Effector memory CD4-positive, alpha-beta T cell (primary cell): Measurements from ENCODE around the gene TLR1.
"Not testable (repeated sequence)": the region's sequence is repeated elsewhere in the genome, so short reads cannot be mapped to it uniquely, and the experiment has no call there.

Experiments used
- DNase-seq, 3 donors: peaks; one replicate each; pipeline ENCODE4 v3.0.0-alpha.2; 2020
- H3K27ac ChIP-seq: 2 replicates; pipeline ENCODE4 v1.7.0; 2013; ENCODE audit warnings: mild to moderate bottlenecking, low read length, moderate library complexity; ENCODE audit not compliant: insufficient read depth, poor library complexity, severe bottlenecking
- H3K27me3 ChIP-seq: replicated peaks from 2 replicates; pipeline ENCODE4 v1.7.0; 2013; ENCODE audit warnings: mild to moderate bottlenecking, low read length; ENCODE audit not compliant: insufficient read depth, control insufficient read depth, poor library complexity, severe bottlenecking
- H3K36me3 ChIP-seq: 2 replicates; pipeline ENCODE4 v1.7.0; 2013; ENCODE audit warnings: mild to moderate bottlenecking, low read length, moderate library complexity; ENCODE audit not compliant: control insufficient read depth, insufficient read depth
- H3K4me1 ChIP-seq: 2 replicates; pipeline ENCODE4 v1.7.0; 2013; ENCODE audit warnings: low read length, mild to moderate bottlenecking; ENCODE audit not compliant: control insufficient read depth, insufficient read depth, poor library complexity, severe bottlenecking
- H3K4me3 ChIP-seq: 2 replicates; pipeline ENCODE4 v1.7.0; 2013; ENCODE audit warnings: low read length, low read depth, mild to moderate bottlenecking; ENCODE audit not compliant: insufficient read depth, poor library complexity, severe bottlenecking
- H3K9me3 ChIP-seq: 2 replicates; pipeline ENCODE4 v1.7.0; 2013; ENCODE audit warnings: mild to moderate bottlenecking, low read length, moderate library complexity; ENCODE audit not compliant: control insufficient read depth

Gene TLR1

GRCh38 chr4:38806251-38806650 lies 1.7 kb upstream of the TLR1 start:
- peak overlapping the region; percentile 28 for H3K27ac ChIP-seq
- peaks cover 14% of the 10 kb centered on the region for H3K36me3 ChIP-seq
- not testable (repeated sequence) for H3K4me3 ChIP-seq, H3K9me3 ChIP-seq, H3K4me1 ChIP-seq, DNase-seq, H3K27me3 ChIP-seq

GRCh38 chr4:38805530-38806145 lies 1.0 kb upstream of the TLR1 start:
- H3K4me3 ChIP-seq: peak overlapping the region; percentile 45
- peaks cover 6% of the 10 kb centered on the region for H3K4me1 ChIP-seq
- peaks cover under 1% of the 10 kb centered on the region for H3K9me3 ChIP-seq
- H3K27ac ChIP-seq: peak overlapping the region; percentile 28
- no peak for DNase-seq
- H3K27me3 ChIP-seq: no peaks in the 10 kb centered on the region
- peaks cover 20% of the 10 kb centered on the region for H3K36me3 ChIP-seq

GRCh38 chr4:38803833-38804653 lies 548 bp downstream of the TLR1 start:
- H3K27ac ChIP-seq: peak overlapping the region; percentile 44
- DNase-seq: no peak
- peaks cover 6% of the 10 kb centered on the region for H3K4me1 ChIP-seq
- H3K36me3 ChIP-seq: peaks cover 36% of the 10 kb centered on the region
- H3K9me3 ChIP-seq: peaks cover 4% of the 10 kb centered on the region
- peak overlapping the region; percentile 50 for H3K4me3 ChIP-seq
- no peaks in the 10 kb centered on the region for H3K27me3 ChIP-seq

- no peak for DNase-seq
- H3K36me3 ChIP-seq: peaks cover 49% of the 10 kb centered on the region
- H3K27ac ChIP-seq: no peak overlapping the region
- H3K27me3 ChIP-seq: no peaks in the 10 kb centered on the region
- H3K4me1 ChIP-seq: peaks cover 6% of the 10 kb centered on the region
- peaks cover 4% of the 10 kb centered on the region for H3K9me3 ChIP-seq
- H3K4me3 ChIP-seq: no peak overlapping the region
Measured at GRCh38 chr4:38802561-38803355, 1.8 kb downstream of the TLR1 start.

GRCh38 chr4:38800961-38801450 lies 3.6 kb downstream of the TLR1 start:
- Histone ChIP-seq H3K4me3 (no peak overlapping the region), H3K36me3 (peaks cover 50% of the 10 kb centered on the region), H3K27ac (no peak overlapping the region), H3K27me3 (no peaks in the 10 kb centered on the region), H3K9me3 (peaks cover 4% of the 10 kb centered on the region), H3K4me1 (peaks cover 6% of the 10 kb centered on the region)
- no peak for DNase-seq

GRCh38 chr4:38800366-38800765 lies 4.2 kb downstream of the TLR1 start:
- no peak overlapping the region for H3K27ac ChIP-seq
- H3K36me3 ChIP-seq: peaks cover 50% of the 10 kb centered on the region

GRCh38 chr4:38795087-38795486 lies 9.5 kb downstream of the TLR1 start:
- Histone ChIP-seq H3K4me1 (no peaks in the 10 kb centered on the region), H3K27me3 (no peaks in the 10 kb centered on the region), H3K9me3 (peaks cover 7% of the 10 kb centered on the region), H3K4me3 (no peak overlapping the region), H3K27ac (no peak overlapping the region), H3K36me3 (peaks cover 25% of the 10 kb centered on the region)
- DNase-seq: no peak

More at GRCh38 chr4:38800366-38800765, 4.2 kb downstream of the TLR1 start:
- H3K27me3 ChIP-seq: no peaks in the 10 kb centered on the region
- peaks cover 6% of the 10 kb centered on the region for H3K4me1 ChIP-seq
- no peak overlapping the region for H3K4me3 ChIP-seq
- H3K9me3 ChIP-seq: peaks cover 4% of the 10 kb centered on the region
- DNase-seq: no peak

- Histone ChIP-seq H3K27ac (no peak overlapping the region), H3K27me3 (no peaks in the 10 kb centered on the region), H3K36me3 (peaks cover 14% of the 10 kb centered on the region), H3K4me3 (no peak overlapping the region), H3K4me1 (no peaks in the 10 kb centered on the region), H3K9me3 (peaks cover 7% of the 10 kb centered on the region)
- DNase-seq: no peak
Measured at GRCh38 chr4:38794051-38794450, 10.5 kb downstream of the TLR1 start.

- H3K4me1 ChIP-seq: no peaks in the 10 kb centered on the region
- no peak overlapping the region for H3K4me3 ChIP-seq
- H3K9me3 ChIP-seq: peaks cover 7% of the 10 kb centered on the region
- H3K36me3 ChIP-seq: no peaks in the 10 kb centered on the region
- no peak for DNase-seq
- no peaks in the 10 kb centered on the region for H3K27me3 ChIP-seq
- H3K27ac ChIP-seq: no peak overlapping the region
Measured at GRCh38 chr4:38791010-38791409, 13.6 kb downstream of the TLR1 start.
